CD14-positive monocyte (primary cell): ENCODE data around the gene CNTN4. TPM values are rescaled to one million over a fixed set of nuclear protein-coding genes. Genes with fewer than 3 reads are reported as not detected.

ENCODE experiments used
- DNase-seq, 3 donors: peaks; one replicate each; pipeline ENCODE4 v3.0.0-alpha.2; 2011 to 2022
- H2AFZ ChIP-seq: 2 replicates; pipeline ENCODE4 v1.6.0; 2012; ENCODE audit warnings: mild to moderate bottlenecking, low read depth, low read length, inconsistent platforms; ENCODE audit not compliant: insufficient read depth, poor library complexity, severe bottlenecking
- H3K27ac ChIP-seq, 2 donors: 1 replicate in 1 of 2; 2 replicates in 1 of 2; pipeline ENCODE4 v1.5.1; 2012 to 2013; ENCODE audit warnings: low read length in 2 of 2, control low read depth in 1 of 2, inconsistent platforms in 1 of 2, low read depth in 1 of 2, mild to moderate bottlenecking in 1 of 2
- H3K27me3 ChIP-seq, 2 donors: one replicate each; pipeline versions ENCODE4 v1.6.0 to v1.6.1; 2011 to 2013; ENCODE audit warnings: low read length in 2 of 2; ENCODE audit not compliant: control insufficient read depth in 2 of 2, insufficient read depth in 2 of 2
- H3K36me3 ChIP-seq, 2 donors: replicated peaks in 1 of 2; 1 replicate in 1 of 2; 2 replicates in 1 of 2; pipeline versions ENCODE4 v1.5.1 to v1.6.1; 2012 to 2013; ENCODE audit warnings: low read length in 2 of 2, control low read depth in 1 of 2, inconsistent platforms in 1 of 2, mild to moderate bottlenecking in 1 of 2; ENCODE audit not compliant: insufficient read depth in 2 of 2, control insufficient read depth in 1 of 2
- H3K4me1 ChIP-seq, 2 donors: 1 replicate in 1 of 2; 2 replicates in 1 of 2; pipeline versions ENCODE4 v1.5.1 to v1.6.1; 2012 to 2013; ENCODE audit warnings: low read length in 2 of 2, control low read depth in 1 of 2, inconsistent platforms in 1 of 2, mild to moderate bottlenecking in 1 of 2, moderate library complexity in 1 of 2; ENCODE audit not compliant: insufficient read depth in 2 of 2, control insufficient read depth in 1 of 2
- H3K4me2 ChIP-seq: replicated peaks from 2 replicates; pipeline ENCODE3; 2012; ENCODE audit warnings: low read length, moderate library complexity, mild to moderate bottlenecking; ENCODE audit not compliant: poor library complexity, severe bottlenecking; ENCODE audit errors: extremely low read depth
- H3K4me3 ChIP-seq, 3 experiments: fragments of 200-600 bp in 1 of 3; sonication (generic) in 1 of 3; replicated peaks in 1 of 3; 1 replicate in 2 of 3; 2 replicates in 1 of 3; pipeline ENCODE4 v1.5.1; 2011 to 2013; ENCODE audit warnings: low read length in 3 of 3, mild to moderate bottlenecking in 3 of 3, control low read depth in 2 of 3, low read depth in 2 of 3, inconsistent platforms in 1 of 3, moderate library complexity in 1 of 3
- H3K79me2 ChIP-seq: 2 replicates; pipeline ENCODE4 v1.6.0; 2012; ENCODE audit warnings: mild to moderate bottlenecking, control low read depth, inconsistent platforms, low read length, moderate library complexity; ENCODE audit not compliant: insufficient read depth
- H3K9ac ChIP-seq: 2 replicates; pipeline ENCODE4 v1.6.0; 2017; ENCODE audit warnings: low read length, mild to moderate bottlenecking; ENCODE audit not compliant: insufficient read depth, poor library complexity, severe bottlenecking
- H3K9me3 ChIP-seq, 2 donors: replicated peaks in 1 of 2; 1 replicate in 1 of 2; 2 replicates in 1 of 2; pipeline versions ENCODE4 v1.5.1 to v1.6.1; 2012 to 2013; ENCODE audit warnings: low read length in 2 of 2, control low read depth in 1 of 2; ENCODE audit not compliant: control insufficient read depth in 1 of 2, insufficient read depth in 1 of 2
- H4K20me1 ChIP-seq: 2 replicates; pipeline ENCODE4 v1.6.0; 2012; ENCODE audit warnings: mild to moderate bottlenecking, low read length, control low read depth, moderate library complexity; ENCODE audit not compliant: insufficient read depth
- H3K27ac Mint-ChIP-seq, 7 donors: one replicate each; pipeline ENCODE4 v1.8.0; 2020; ENCODE audit warnings: mild to moderate bottlenecking in 7 of 7, mixed read lengths in 7 of 7, moderate library complexity in 6 of 7, inconsistent platforms in 2 of 7
- H3K27me3 Mint-ChIP-seq, 3 donors: one replicate each; pipeline ENCODE4 v1.8.0; 2021 to 2022; ENCODE audit warnings: low read depth in 3 of 3, mild to moderate bottlenecking in 3 of 3, mixed read lengths in 3 of 3, moderate library complexity in 3 of 3, inconsistent platforms in 1 of 3
- H3K36me3 Mint-ChIP-seq, 2 donors: one replicate each; pipeline ENCODE4 v1.8.0; 2020; ENCODE audit warnings: mixed read lengths in 2 of 2, inconsistent platforms in 1 of 2, mild to moderate bottlenecking in 1 of 2
- H3K4me1 Mint-ChIP-seq: one replicate; pipeline ENCODE4 v1.8.0; 2020; ENCODE audit warnings: mild to moderate bottlenecking, mixed read lengths
- H3K4me3 Mint-ChIP-seq, 2 donors: one replicate each; pipeline ENCODE4 v1.8.0; 2020; ENCODE audit warnings: mild to moderate bottlenecking in 2 of 2, mixed read lengths in 2 of 2, moderate library complexity in 1 of 2
- H3K9me3 Mint-ChIP-seq, 7 donors: one replicate each; pipeline ENCODE4 v1.8.0; 2020 to 2022; ENCODE audit warnings: mixed read lengths in 7 of 7, mild to moderate bottlenecking in 6 of 7, moderate library complexity in 6 of 7, inconsistent platforms in 2 of 7
- WGBS: methylation state at CpG from one replicate; pipeline ENCODE4 v1.1.5; 2013; ENCODE audit warnings: missing lambda C conversion rate; ENCODE audit not compliant: insufficient coverage; 5-methylcytosine and 5-hydroxymethylcytosine counted together
- intact Hi-C, 2 donors: fragments of 100-400 bp; cut with micrococcal nuclease; formaldehyde crosslinking; loops; one replicate each; pipeline versions ENCODE4 v1.15.0 to v1.15.1; 2023
- polyA plus RNA-seq, 3 donors: library from polyadenylated mRNA; depleted of rRNA in 1 of 3; unstranded in 2 of 3; stranded (reverse) in 1 of 3; fragments of 300-500 nt in 2 of 3; fragments of >200 nt in 1 of 3; fragmentation: Illumina TruSeq in 2 of 3; gene quantifications; 1 replicate in 2 of 3; 2 replicates in 1 of 3; pipeline ENCODE4 v1.2.3, GENCODE V29; 2012 to 2021
- TF ChIP-seq, protein P1 (sequence below): fragments of 200-600 bp; IDR thresholded peaks from one replicate; pipeline ENCODE4 v1.8.0; 2022; ENCODE audit warnings: antibody characterized with exemption, mild to moderate bottlenecking

CNTN4 gene
- polyA plus RNA-seq, 3 donors, result not detected

DNA sequence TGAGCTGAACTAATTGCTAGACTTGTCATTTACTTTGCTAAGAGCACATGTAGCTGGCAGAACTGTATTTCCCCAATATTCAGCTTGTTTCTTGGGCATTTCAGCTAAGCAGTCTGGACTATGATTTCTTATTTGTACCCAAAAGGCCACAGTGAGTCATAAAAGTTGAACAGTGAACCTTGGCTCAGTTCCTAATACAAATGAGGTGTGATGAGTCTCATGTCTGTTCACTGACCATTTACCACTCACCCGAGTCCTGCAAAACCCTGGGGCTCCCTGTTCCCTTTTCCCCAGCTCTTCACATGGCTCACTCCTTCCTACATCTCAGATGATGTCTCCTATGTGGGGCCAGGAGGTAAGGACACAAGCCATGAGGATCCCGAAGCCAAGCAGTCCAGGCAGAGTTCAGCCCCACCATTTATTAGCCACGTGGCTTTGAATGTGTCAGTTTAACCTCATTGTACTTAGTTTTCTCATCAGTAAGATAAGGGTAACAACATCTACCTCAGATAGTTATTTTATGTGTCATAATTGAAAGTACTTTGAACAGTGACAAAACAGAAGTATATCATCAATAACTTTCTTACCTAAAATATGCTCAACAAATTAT is 772.2 kb downstream of the CNTN4 start:
- WGBS, result 60% methylated on average over 1 of the region's 3 CpGs
- H3K36me3 Mint-ChIP-seq, result no peaks in the 10 kb centered on the region
- peaks cover 0 to 2% (median 0%) of the 10 kb centered on the region in 3 donors for H3K27me3 Mint-ChIP-seq
- H3K4me1 Mint-ChIP-seq, result no peaks in the 10 kb centered on the region
- no peaks in the 10 kb centered on the region for H4K20me1 ChIP-seq
- H3K36me3 ChIP-seq, result no peaks in the 10 kb centered on the region
- H2AFZ ChIP-seq, result no peak overlapping the region
- H3K9me3 Mint-ChIP-seq, result peaks cover 0 to 10% (median 2%) of the 10 kb centered on the region in 7 donors
- no peaks in the 10 kb centered on the region for H3K27me3 ChIP-seq
- H3K9me3 ChIP-seq, result peaks cover 0 to 7% of the 10 kb centered on the region in 2 donors
- TF ChIP-seq, protein P1, sequence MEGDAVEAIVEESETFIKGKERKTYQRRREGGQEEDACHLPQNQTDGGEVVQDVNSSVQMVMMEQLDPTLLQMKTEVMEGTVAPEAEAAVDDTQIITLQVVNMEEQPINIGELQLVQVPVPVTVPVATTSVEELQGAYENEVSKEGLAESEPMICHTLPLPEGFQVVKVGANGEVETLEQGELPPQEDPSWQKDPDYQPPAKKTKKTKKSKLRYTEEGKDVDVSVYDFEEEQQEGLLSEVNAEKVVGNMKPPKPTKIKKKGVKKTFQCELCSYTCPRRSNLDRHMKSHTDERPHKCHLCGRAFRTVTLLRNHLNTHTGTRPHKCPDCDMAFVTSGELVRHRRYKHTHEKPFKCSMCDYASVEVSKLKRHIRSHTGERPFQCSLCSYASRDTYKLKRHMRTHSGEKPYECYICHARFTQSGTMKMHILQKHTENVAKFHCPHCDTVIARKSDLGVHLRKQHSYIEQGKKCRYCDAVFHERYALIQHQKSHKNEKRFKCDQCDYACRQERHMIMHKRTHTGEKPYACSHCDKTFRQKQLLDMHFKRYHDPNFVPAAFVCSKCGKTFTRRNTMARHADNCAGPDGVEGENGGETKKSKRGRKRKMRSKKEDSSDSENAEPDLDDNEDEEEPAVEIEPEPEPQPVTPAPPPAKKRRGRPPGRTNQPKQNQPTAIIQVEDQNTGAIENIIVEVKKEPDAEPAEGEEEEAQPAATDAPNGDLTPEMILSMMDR, result no peak
- no peak overlapping the region for H3K9ac ChIP-seq
- intact Hi-C loops, result no loop called here
- DNase-seq, result no peak
- no peaks in the 10 kb centered on the region for H3K4me1 ChIP-seq
- no peak overlapping the region for H3K27ac Mint-ChIP-seq
- H3K4me2 ChIP-seq, result no peak overlapping the region
- H3K4me3 ChIP-seq, result no peak overlapping the region
- H3K79me2 ChIP-seq, result no peaks in the 10 kb centered on the region
- H3K27ac ChIP-seq, result no peak overlapping the region
- peak overlapping the region in 1 of 2 donors; percentile 17 for H3K4me3 Mint-ChIP-seq

- no peak overlapping the region for H3K4me2 ChIP-seq
- H3K79me2 ChIP-seq, result no peaks in the 10 kb centered on the region
- H3K27me3 ChIP-seq, result no peaks in the 10 kb centered on the region
- Mint-ChIP-seq H3K9me3 (peaks cover 0 to 8% (median 2%) of the 10 kb centered on the region in 7 donors), H3K4me1 (no peaks in the 10 kb centered on the region), H3K36me3 (no peaks in the 10 kb centered on the region), H3K27ac (no peak overlapping the region), H3K27me3 (no peaks in the 10 kb centered on the region), H3K4me3 (no peak overlapping the region)
- H3K4me1 ChIP-seq, result no peaks in the 10 kb centered on the region
- H2AFZ ChIP-seq, result no peak overlapping the region
- intact Hi-C loops, result no loop called here
- no peaks in the 10 kb centered on the region for H4K20me1 ChIP-seq
- no peak overlapping the region for H3K4me3 ChIP-seq
- TF ChIP-seq, protein P1, result no peak
- H3K9me3 ChIP-seq, result peaks cover 0 to 11% of the 10 kb centered on the region in 2 donors
- no peaks in the 10 kb centered on the region for H3K36me3 ChIP-seq
- no peak overlapping the region for H3K9ac ChIP-seq
- no peak overlapping the region for H3K27ac ChIP-seq
- DNase-seq, result no peak
- WGBS, result no CpG with 5 or more reads among the region's 2 CpGs
These were observed 774.2 kb downstream of the CNTN4 start for GRCh38 chr3:2872884-2873283.
